Stimulated activated memory B cell treated with anti-CD40 and anti-IgM and Interleukin-4, amounts not matched to agents 10 μg/mL and 1 μg/mL and 100 μg/mL, for 72 hours (primary cell): ENCODE data around the gene CAT.

ENCODE experiments used
- ATAC-seq: fragments of 150-1000 bp; cut with Tn5 transposase; 2 replicates; pipeline ENCODE4 v1.10.0; 2021
- H3K27ac Mint-ChIP-seq: one replicate; pipeline ENCODE4 v1.8.0; 2022; ENCODE audit warnings: mild to moderate bottlenecking, mixed read lengths
- H3K27me3 Mint-ChIP-seq: one replicate; pipeline ENCODE4 v1.8.0; 2022; ENCODE audit warnings: mixed read lengths
- H3K36me3 Mint-ChIP-seq: one replicate; pipeline ENCODE4 v1.8.0; 2022; ENCODE audit warnings: mixed read lengths
- H3K4me1 Mint-ChIP-seq: one replicate; pipeline ENCODE4 v1.8.0; 2022; ENCODE audit warnings: mixed read lengths
- H3K4me3 Mint-ChIP-seq: one replicate; pipeline ENCODE4 v1.8.0; 2022; ENCODE audit warnings: mild to moderate bottlenecking, moderate library complexity, mixed read lengths
- H3K9me3 Mint-ChIP-seq: one replicate; pipeline ENCODE4 v1.8.0; 2022; ENCODE audit warnings: mixed read lengths

CAT gene

DNA sequence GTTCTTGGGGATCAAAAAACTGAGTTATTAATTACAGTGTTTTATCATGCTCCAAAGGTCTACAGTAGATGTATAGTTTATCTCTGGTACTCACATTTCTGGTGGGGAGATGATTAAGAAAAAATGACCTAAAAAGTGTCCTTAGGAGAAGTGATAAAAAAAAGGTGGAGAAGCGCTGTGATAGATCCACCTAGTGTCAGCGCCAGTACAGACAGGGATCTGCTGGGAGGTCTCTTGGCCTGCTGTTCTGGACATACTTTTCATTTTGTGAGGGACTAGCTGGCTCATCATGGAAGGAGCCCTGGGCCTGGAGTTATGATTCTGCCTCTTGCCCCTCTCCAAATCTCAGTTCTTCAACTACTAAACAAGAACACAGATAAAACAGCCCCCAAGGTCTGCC, 71.9 kb downstream of the CAT start:
- Mint-ChIP-seq H3K4me3 (no peak overlapping the region), H3K36me3 (no peaks in the 10 kb centered on the region), H3K27me3 (no peaks in the 10 kb centered on the region), H3K27ac (no peak overlapping the region), H3K4me1 (peaks cover 8% of the 10 kb centered on the region), H3K9me3 (no peaks in the 10 kb centered on the region)
- no peak for ATAC-seq

DNA sequence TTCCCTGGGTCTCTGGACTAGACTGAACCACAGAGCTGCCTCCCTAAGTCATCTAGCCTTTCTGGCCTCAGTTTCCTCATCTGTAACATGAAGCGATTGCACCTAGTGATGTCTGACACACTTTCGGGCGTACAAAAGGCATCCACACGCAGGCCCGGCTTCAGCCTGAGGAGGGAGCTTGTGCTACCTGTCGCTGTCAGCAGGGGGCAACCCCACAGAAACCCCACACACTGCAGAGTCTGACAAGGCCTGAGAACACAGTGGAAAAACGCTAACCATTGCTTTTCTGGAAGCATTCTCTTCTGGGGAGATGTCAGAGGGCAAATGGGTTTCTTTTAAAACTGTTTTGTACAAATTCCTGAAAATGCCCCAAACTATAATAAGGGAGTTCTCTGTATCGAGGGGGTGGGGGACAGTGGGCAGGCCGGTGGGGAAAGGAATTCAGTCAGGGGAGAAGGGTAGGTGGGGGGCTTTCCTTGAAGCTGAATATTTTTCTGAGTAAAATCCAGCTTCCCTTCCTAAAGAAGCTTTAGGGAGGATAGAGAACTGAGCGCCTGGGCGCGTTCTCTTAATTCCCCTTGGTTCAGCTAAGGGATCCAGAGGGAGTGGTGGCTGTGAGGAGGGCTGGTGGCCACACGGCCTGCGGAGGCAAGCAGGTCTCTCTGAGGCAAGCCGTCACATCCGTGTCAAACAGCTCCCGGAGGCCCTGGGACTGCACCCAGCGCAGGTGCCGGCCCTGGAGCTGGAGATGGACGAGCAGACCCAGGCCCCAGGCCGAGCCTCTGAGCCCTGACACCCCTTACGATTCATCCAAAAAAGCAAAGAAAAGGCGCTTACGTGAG, 74.3 kb downstream of the CAT start:
- Mint-ChIP-seq H3K4me3 (no peak overlapping the region), H3K4me1 (peaks cover 8% of the 10 kb centered on the region), H3K36me3 (no peaks in the 10 kb centered on the region), H3K9me3 (no peaks in the 10 kb centered on the region), H3K27me3 (no peaks in the 10 kb centered on the region), H3K27ac (no peak overlapping the region)
- peak; percentile 91 for ATAC-seq

DNA sequence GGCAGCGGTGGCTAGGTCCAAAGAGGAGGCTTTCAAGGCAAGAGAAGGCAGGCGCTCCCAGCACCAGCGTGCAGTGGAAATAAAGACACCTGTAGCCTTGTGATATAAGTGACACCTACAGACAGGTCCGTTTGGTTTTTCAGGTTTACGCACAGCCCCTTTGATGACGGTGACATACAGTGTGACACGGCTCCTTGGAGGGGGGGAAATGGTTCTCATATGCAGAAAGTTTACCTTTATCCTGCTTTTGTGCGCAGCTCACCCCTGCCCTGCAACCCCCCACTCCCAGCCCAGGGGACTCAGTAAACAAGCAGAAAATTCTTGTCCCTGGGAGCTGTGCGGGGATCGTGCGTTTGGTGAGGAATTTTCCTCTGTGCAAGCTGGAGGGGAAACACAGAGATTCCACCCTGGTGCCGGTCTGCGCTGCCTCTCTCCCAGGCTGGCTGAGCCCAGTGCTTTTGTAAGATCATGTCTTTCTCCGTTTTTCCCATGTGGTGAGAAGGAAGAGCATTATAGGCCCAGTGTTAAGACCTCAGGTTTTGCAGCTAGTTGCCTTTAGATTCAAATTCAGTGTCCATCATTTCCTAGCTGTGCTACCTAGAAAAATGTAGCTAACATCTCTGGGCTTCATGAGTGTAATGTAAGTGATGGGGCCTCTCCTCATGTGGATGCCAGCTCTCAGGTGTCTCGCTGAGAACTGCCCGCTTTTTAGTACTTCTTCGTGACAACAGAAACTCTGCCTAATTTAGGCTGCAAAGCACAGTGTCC, 75.1 kb downstream of the CAT start, which contains the start of gene ELF5:
Gene ELF5, minus strand, starts transcription at position 113 of the 768 bp plus-strand sequence. CDS start 8,045 bp downstream, outside the sequence.
- no peak for ATAC-seq
- Mint-ChIP-seq H3K36me3 (no peaks in the 10 kb centered on the region), H3K4me1 (peaks cover 8% of the 10 kb centered on the region), H3K4me3 (no peak within 1 kb of the TSS), H3K9me3 (no peaks in the 10 kb centered on the region), H3K27ac (no peak within 1 kb of the TSS), H3K27me3 (no peaks in the 10 kb centered on the region)

DNA sequence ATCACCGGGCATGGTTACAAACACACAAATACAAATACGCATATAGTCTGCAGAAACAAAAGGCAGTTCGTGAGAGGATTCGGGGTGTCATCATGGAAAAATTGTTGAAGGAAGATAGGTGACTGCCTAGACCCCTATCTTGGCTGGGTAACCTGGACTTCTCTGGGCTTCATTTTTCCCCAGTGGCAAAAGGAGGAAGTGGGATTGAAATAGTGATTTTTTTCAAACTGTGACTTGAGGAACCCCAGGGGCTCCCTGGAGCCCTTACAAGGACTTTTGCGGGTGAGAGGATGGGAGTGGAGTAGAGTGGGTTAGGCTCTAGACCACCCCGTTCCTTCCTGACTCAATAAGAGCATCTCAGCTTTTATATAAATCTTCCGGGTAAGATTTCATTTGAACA, 75.9 kb downstream of the CAT start:
- H3K36me3 Mint-ChIP-seq = no peaks in the 10 kb centered on the region
- H3K27me3 Mint-ChIP-seq = no peaks in the 10 kb centered on the region
- H3K4me1 Mint-ChIP-seq = peaks cover 8% of the 10 kb centered on the region
- no peak overlapping the region for H3K27ac Mint-ChIP-seq
- ATAC-seq = no peak
- H3K9me3 Mint-ChIP-seq = no peaks in the 10 kb centered on the region
- H3K4me3 Mint-ChIP-seq = no peak overlapping the region

DNA sequence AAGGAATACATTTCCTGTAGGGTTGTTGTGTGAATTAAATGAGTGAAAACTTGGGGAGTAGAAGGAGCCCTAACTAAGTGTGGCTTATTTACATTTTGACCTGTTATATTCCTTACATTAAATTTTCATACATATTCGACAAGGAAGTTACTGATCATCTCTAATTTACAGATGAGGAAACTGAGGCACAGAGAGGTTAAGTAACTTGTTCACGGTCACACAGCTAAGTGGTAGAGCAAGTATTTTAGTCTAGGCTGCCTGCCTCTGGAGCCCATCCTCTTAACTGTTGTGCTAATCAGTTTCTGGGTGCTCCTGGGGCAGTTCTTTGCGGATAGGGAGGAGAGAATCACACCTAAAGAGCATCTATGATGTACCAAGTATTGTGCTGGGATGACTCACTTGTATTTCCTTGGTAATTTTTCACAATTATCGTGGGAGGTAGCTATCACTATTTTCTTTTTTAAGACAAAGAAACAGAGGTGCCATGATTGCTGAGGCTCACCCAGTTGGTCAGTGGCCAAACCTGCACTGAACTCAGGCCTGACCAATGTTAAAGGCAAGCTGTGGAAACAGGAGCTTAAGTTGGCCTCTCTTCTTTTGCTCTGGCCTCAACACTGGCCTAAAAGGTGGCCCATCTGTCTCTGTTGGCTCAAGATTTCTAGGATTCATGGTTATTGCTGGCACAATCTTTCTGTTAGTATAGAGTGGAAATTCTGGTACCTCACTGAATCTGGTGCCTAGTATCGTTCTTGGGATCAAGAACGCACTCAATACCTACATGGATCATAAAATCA, 77.7 kb downstream of the CAT start:
- Mint-ChIP-seq H3K4me1 (peaks cover 8% of the 10 kb centered on the region), H3K27me3 (no peaks in the 10 kb centered on the region), H3K27ac (no peak overlapping the region), H3K9me3 (no peaks in the 10 kb centered on the region), H3K4me3 (no peak overlapping the region), H3K36me3 (no peaks in the 10 kb centered on the region)
- no peak for ATAC-seq

DNA sequence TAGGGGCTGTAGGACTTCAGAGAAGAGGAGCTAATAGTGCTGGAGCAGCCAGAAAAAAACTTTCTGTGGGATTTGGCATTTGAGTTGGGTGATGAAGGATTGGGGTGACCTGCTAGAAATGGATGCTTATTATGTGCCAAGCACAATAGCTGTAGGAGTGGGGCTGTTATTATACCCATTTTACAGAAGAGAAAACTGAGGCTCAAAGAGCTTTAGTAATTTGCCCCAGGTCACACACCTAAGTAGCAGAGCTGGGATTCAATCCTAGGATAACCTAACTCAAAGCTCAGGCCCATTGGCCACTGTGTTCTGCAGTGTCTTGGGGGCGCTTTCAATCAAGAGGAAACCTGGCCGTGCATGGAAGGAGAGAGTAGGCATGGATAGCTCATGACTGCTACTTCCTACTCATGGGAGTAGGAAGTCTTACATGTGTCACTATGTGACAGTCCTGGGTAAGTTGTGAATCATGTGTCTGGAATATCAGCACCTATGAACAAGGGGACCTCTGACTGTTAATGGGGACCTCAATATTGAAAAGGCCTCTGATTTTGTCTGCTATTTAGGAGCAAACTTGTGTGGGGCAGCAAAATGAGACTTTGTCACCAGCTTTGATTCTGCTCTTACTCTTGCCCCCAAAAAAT, 81.0 kb downstream of the CAT start:
- Mint-ChIP-seq H3K4me3 (no peak overlapping the region), H3K36me3 (no peaks in the 10 kb centered on the region), H3K27ac (no peak overlapping the region), H3K4me1 (no peaks in the 10 kb centered on the region), H3K27me3 (peaks cover 3% of the 10 kb centered on the region), H3K9me3 (no peaks in the 10 kb centered on the region)
- ATAC-seq = no peak

DNA sequence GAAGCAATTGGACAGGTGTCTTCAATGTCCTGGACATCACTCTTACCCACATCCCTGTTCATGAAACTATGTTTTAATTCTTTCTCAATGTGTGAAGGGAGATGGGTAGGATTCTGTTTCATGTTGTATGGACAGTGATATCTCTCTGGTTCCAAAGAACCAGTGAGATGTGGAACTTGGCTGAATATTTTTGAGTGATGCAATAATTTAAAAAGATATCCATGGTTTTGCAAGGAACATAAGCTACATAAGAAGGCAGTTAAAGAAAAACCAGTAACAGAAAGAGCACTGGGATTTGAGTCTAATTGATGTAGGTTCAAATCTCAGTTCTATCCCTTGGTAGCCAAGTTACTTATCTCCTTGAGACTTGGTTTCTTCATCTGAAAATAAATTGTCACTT, 82.5 kb downstream of the CAT start:
- no peak for ATAC-seq
- no peak overlapping the region for H3K4me3 Mint-ChIP-seq
- H3K27ac Mint-ChIP-seq = no peak overlapping the region
- H3K36me3 Mint-ChIP-seq = no peaks in the 10 kb centered on the region
- H3K9me3 Mint-ChIP-seq = no peaks in the 10 kb centered on the region
- peaks cover 16% of the 10 kb centered on the region for H3K27me3 Mint-ChIP-seq
- peaks cover 3% of the 10 kb centered on the region for H3K4me1 Mint-ChIP-seq
